GM21423 (cell line): ENCODE data around the gene RHOBTB3.
A peak's percentile ranks its signal among the peaks of the same experiment; 100 is the strongest.

Experiments used
- ATAC-seq: cut with Tn5 transposase; IDR thresholded peaks from one replicate; pipeline ENCODE4 v1.9.1; 2021; ENCODE audit warnings: mild to moderate bottlenecking, moderate library complexity; ENCODE audit not compliant: unreplicated experiment

Gene RHOBTB3

GRCh38 chr5:95731571-95732554 lies 727 bp downstream of the RHOBTB3 start:
- ATAC-seq, result peak; percentile 15

GRCh38 chr5:95733107-95733665 lies 2.0 kb downstream of the RHOBTB3 start:
- no peak for ATAC-seq

- no peak for ATAC-seq
Observed at GRCh38 chr5:95734187-95734586, 3.1 kb downstream of the RHOBTB3 start.

- no peak for ATAC-seq
Observed at GRCh38 chr5:95734906-95735305, 3.8 kb downstream of the RHOBTB3 start.

- ATAC-seq, result no peak
Observed at GRCh38 chr5:95735406-95735805, 4.3 kb downstream of the RHOBTB3 start.

- ATAC-seq, result no peak
Observed at GRCh38 chr5:95738072-95738471, 6.9 kb downstream of the RHOBTB3 start.

GRCh38 chr5:95738834-95739233 lies 7.7 kb downstream of the RHOBTB3 start:
- no peak for ATAC-seq

- no peak for ATAC-seq
Observed at GRCh38 chr5:95739857-95740256, 8.7 kb downstream of the RHOBTB3 start.

- ATAC-seq, result no peak
Observed at GRCh38 chr5:95741458-95741857, 10.3 kb downstream of the RHOBTB3 start.

- no peak for ATAC-seq
Observed at GRCh38 chr5:95743232-95743631, 12.1 kb downstream of the RHOBTB3 start.

GRCh38 chr5:95743877-95744276 lies 12.7 kb downstream of the RHOBTB3 start:
- no peak for ATAC-seq

GRCh38 chr5:95746194-95746593 lies 15.1 kb downstream of the RHOBTB3 start:
- no peak for ATAC-seq

- ATAC-seq, result no peak
Observed at GRCh38 chr5:95746722-95747679, 15.9 kb downstream of the RHOBTB3 start.

GRCh38 chr5:95748133-95748532 lies 17.0 kb downstream of the RHOBTB3 start:
- no peak for ATAC-seq

- no peak for ATAC-seq
Observed at GRCh38 chr5:95754545-95754944, 23.4 kb downstream of the RHOBTB3 start.

- ATAC-seq, result no peak
Observed at GRCh38 chr5:95759005-95759404, 27.9 kb downstream of the RHOBTB3 start.

GRCh38 chr5:95759634-95760033 lies 28.5 kb downstream of the RHOBTB3 start:
- no peak for ATAC-seq

GRCh38 chr5:95760273-95761191 lies 29.4 kb downstream of the RHOBTB3 start:
- ATAC-seq, result peak; percentile 92

GRCh38 chr5:95761771-95762651 lies 30.9 kb downstream of the RHOBTB3 start:
- no peak for ATAC-seq
